Measurements from ENCODE around the gene PIAS4. TPM values are rescaled to one million over a fixed set of nuclear protein-coding genes. Genes with fewer than 3 reads are reported as not detected.

The PIAS4 gene
- total and polyA plus RNA-seq, 2 of the 13 experiments (the other 11 are each of a cell fraction or from before 2014, with no cell fraction given): 9.0 to 20.1 TPM

- no peak for TF ChIP-seq SALL1 (CRISPR knock-in tag; IDR thresholded peaks at IDR 0.05)
- peak; percentile 92 for TF ChIP-seq AGO2 (optimal IDR thresholded peaks at IDR 0.05; ENCODE audit: low read depth, low read length)
- TF ChIP-seq ZFP36L1 (CRISPR knock-in tag; IDR thresholded peaks at IDR 0.05): no peak
- no peak for TF ChIP-seq YEATS2 (CRISPR knock-in tag; IDR thresholded peaks at IDR 0.05; ENCODE audit: borderline replicate concordance)
- no peak for TF ChIP-seq ZFP41 (CRISPR knock-in tag; IDR thresholded peaks at IDR 0.05; ENCODE audit: borderline replicate concordance)
- peak; percentile 17; the same call in 1 of the 2 replicates for TF ChIP-seq ZNF768 (CRISPR knock-in tag; IDR thresholded peaks at IDR 0.05)
- TF ChIP-seq RFX1 (IDR thresholded peaks at IDR 0.05): no peak
- no peak for TF ChIP-seq BRCA1 (CRISPR knock-in tag; IDR thresholded peaks at IDR 0.05)
- no peak for TF ChIP-seq ELF3 (CRISPR knock-in tag; IDR thresholded peaks at IDR 0.05)
- TF ChIP-seq GFI1 (CRISPR knock-in tag; IDR thresholded peaks at IDR 0.05; ENCODE audit: borderline replicate concordance): no peak
- TF ChIP-seq HNRNPL (IDR thresholded peaks at IDR 0.05; ENCODE audit: low read depth, low read length): peak; percentile 14; the same call in 1 of the 2 replicates
- TF ChIP-seq HES4 (CRISPR knock-in tag; IDR thresholded peaks at IDR 0.05; ENCODE audit: borderline replicate concordance): no peak
- no peak for TF ChIP-seq IKZF4 (CRISPR knock-in tag; IDR thresholded peaks at IDR 0.05; ENCODE audit: borderline replicate concordance, low read depth, not compliant biosample characterization)
- no peak for TF ChIP-seq ZNF207 (IDR thresholded peaks at IDR 0.05; ENCODE audit: borderline replicate concordance)
- TF ChIP-seq NRL (CRISPR knock-in tag; IDR thresholded peaks at IDR 0.05; ENCODE audit: borderline replicate concordance): no peak
- no peak for TF ChIP-seq KAT7 (CRISPR knock-in tag; IDR thresholded peaks at IDR 0.05; ENCODE audit: borderline replicate concordance)
- no peak for TF ChIP-seq ZNF180 (CRISPR knock-in tag; IDR thresholded peaks at IDR 0.05; ENCODE audit: borderline replicate concordance, low read depth)
- TF ChIP-seq ZNF572 (CRISPR knock-in tag; IDR thresholded peaks at IDR 0.05): no peak
- TF ChIP-seq, protein P1, sequence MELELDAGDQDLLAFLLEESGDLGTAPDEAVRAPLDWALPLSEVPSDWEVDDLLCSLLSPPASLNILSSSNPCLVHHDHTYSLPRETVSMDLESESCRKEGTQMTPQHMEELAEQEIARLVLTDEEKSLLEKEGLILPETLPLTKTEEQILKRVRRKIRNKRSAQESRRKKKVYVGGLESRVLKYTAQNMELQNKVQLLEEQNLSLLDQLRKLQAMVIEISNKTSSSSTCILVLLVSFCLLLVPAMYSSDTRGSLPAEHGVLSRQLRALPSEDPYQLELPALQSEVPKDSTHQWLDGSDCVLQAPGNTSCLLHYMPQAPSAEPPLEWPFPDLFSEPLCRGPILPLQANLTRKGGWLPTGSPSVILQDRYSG (CRISPR knock-in tag; IDR thresholded peaks at IDR 0.05): no peak
- no peak for TF ChIP-seq ZSCAN30 (CRISPR knock-in tag; IDR thresholded peaks at IDR 0.05)
- no peak for TF ChIP-seq CEBPB (IDR thresholded peaks at IDR 0.05; ENCODE audit: borderline replicate concordance, low read depth, low read length)
- no peak for TF ChIP-seq ZNF598 (CRISPR knock-in tag; IDR thresholded peaks at IDR 0.05; ENCODE audit: borderline replicate concordance)
- no peak; the same call in 1 of the 2 replicates for TF ChIP-seq ZFP91 (CRISPR knock-in tag; IDR thresholded peaks at IDR 0.05; ENCODE audit: borderline replicate concordance)
- no peak for TF ChIP-seq DNMT3B (CRISPR knock-in tag; conservative IDR thresholded peaks at IDR 0.05)
- TF ChIP-seq STAT6 (CRISPR knock-in tag; IDR thresholded peaks at IDR 0.05; ENCODE audit: borderline replicate concordance): no peak
- TF ChIP-seq ZMYM2 (CRISPR knock-in tag; IDR thresholded peaks at IDR 0.05): no peak
Observed at GRCh38 chr19:3977242-3978143, 30.0 kb upstream of the PIAS4 start (continued).

All from HepG2 (cell line).